Measurements from ENCODE around the gene FAM120A. TPM values are rescaled to one million over a fixed set of nuclear protein-coding genes. Genes with fewer than 3 reads are reported as not detected.

FAM120A gene
- total RNA-seq, 1 donor from 2014 or later, result 107 TPM

DNA sequence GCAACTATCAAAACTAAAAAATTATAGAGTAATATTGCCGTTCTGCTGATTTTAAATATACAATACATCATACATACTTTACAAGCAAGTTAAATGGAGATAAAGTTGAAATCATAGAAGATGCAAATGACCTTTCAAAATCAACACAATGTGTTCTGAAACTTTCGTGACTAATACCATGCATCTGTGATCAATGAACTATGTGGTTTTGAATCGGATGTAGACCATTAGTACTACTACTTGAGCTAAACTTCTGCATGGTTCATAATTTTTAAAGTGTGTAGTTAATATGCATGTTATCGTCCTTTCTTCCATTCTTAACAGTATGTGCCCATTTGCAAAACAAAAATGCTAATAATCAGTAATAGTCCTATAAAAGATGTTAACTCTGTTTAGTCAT is 113.6 kb downstream of the FAM120A start:
- Mint-ChIP-seq H3K4me1 (peaks cover 33% of the 10 kb centered on the region), H3K4me3 (no peak overlapping the region), H3K36me3 (ENCODE audit: low read depth) (peaks cover 46% of the 10 kb centered on the region), H3K27me3 (no peaks in the 10 kb centered on the region), H3K27ac (no peak overlapping the region), H3K9me3 (no peaks in the 10 kb centered on the region)
- CTCF ChIA-PET, result interaction anchor here (2.1 kb wide), 2 partner anchors 13 to 101 kb away, joined by 6 read pairs; no protein-coding TSS in a partner anchor
- intact Hi-C loops (cut with micrococcal nuclease), result loop anchor here (5.0 to 10.0 kb wide), 3 partner anchors 253 to 688 kb away; partner anchors contain the start of genes NINJ1 and ZNF484
- ATAC-seq (ENCODE audit: low read depth) (no peak), DNase-seq (no peak)
- TF ChIP-seq, protein P1, sequence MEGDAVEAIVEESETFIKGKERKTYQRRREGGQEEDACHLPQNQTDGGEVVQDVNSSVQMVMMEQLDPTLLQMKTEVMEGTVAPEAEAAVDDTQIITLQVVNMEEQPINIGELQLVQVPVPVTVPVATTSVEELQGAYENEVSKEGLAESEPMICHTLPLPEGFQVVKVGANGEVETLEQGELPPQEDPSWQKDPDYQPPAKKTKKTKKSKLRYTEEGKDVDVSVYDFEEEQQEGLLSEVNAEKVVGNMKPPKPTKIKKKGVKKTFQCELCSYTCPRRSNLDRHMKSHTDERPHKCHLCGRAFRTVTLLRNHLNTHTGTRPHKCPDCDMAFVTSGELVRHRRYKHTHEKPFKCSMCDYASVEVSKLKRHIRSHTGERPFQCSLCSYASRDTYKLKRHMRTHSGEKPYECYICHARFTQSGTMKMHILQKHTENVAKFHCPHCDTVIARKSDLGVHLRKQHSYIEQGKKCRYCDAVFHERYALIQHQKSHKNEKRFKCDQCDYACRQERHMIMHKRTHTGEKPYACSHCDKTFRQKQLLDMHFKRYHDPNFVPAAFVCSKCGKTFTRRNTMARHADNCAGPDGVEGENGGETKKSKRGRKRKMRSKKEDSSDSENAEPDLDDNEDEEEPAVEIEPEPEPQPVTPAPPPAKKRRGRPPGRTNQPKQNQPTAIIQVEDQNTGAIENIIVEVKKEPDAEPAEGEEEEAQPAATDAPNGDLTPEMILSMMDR (IDR thresholded peaks at IDR 0.05), result no peak
- POLR2A ChIA-PET, result interaction anchor here (3.2 kb wide), 1 partner anchor 113 kb away, joined by 38 read pairs; the partner anchor contains the start of genes FAM120A and FAM120AOS

DNA sequence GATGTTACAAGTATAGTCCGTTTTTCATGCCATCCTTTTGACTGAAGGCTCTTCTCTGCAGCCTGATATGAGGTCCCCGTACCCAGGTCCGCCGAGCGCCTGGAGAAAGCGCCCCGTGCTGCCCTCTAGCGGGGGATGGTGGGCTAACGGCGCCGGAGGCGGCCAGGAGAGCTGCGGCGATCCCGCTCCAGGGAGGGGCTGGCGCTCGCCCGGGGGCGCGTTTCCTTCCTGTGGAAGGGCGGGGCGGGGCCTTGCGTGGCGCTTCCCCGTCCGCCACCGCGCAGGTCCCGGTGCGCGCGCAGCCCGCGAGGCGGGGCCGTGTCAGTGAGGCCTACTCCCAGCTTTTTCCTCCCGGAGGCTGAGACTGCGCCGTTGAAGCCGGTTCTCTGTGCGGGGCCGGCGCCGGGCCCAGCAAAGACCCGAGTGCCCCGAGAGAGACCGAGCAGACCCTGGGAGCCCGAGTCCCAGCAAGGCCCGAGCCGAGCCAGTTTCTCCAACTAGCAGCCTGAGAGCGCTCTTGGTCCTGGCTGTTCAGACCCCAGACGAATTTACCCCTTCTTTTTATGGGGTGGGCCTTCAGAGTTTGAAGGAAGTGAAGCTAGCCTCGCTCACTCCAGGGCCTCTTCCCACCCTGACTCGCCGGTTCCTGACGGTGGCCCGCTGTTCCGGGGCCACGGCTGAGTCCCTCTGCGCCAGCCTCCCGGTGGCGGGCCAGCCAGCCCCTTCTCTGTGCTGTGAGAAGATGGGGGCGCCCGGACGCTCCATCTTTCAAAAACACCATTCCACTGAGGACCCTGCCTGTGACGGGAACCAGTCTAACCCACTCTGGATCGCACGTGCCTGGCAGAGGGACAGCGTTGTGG is 115.2 kb downstream of the FAM120A start:
- H3K9me3 Mint-ChIP-seq, result no peaks in the 10 kb centered on the region
- peaks cover 38% of the 10 kb centered on the region for H3K36me3 Mint-ChIP-seq (ENCODE audit: low read depth)
- peak; percentile 100 for DNase-seq
- CTCF ChIA-PET, result interaction anchor here (0.7 to 2.1 kb wide), 15 partner anchors 8 to 462 kb away, joined by 3 to 12 read pairs (median 5); partner anchors contain the start of genes FAM120AOS and PHF2
- POLR2A ChIA-PET, result interaction anchor here (0.5 to 3.2 kb wide), 22 partner anchors 9 to 1275 kb away, joined by 3 to 38 read pairs (median 4); partner anchors contain the start of genes FAM120A, FAM120AOS, IPPK and NINJ1
- peak overlapping the region; percentile 92 for H3K27ac Mint-ChIP-seq
- intact Hi-C loops (cut with micrococcal nuclease), result loop anchor here (1.0 to 10.0 kb wide), 13 partner anchors 9 to 1750 kb away; partner anchors contain the start of genes BICD2, FAM120AOS, FANCC and NINJ1
- peak; percentile 98 for ATAC-seq (ENCODE audit: low read depth)
- TF ChIP-seq, protein P1 (IDR thresholded peaks at IDR 0.05), result peak; percentile 37
- H3K27me3 Mint-ChIP-seq, result no peaks in the 10 kb centered on the region
- H3K4me1 Mint-ChIP-seq, result peaks cover 33% of the 10 kb centered on the region
- H3K4me3 Mint-ChIP-seq, result peak overlapping the region; percentile 86

DNA sequence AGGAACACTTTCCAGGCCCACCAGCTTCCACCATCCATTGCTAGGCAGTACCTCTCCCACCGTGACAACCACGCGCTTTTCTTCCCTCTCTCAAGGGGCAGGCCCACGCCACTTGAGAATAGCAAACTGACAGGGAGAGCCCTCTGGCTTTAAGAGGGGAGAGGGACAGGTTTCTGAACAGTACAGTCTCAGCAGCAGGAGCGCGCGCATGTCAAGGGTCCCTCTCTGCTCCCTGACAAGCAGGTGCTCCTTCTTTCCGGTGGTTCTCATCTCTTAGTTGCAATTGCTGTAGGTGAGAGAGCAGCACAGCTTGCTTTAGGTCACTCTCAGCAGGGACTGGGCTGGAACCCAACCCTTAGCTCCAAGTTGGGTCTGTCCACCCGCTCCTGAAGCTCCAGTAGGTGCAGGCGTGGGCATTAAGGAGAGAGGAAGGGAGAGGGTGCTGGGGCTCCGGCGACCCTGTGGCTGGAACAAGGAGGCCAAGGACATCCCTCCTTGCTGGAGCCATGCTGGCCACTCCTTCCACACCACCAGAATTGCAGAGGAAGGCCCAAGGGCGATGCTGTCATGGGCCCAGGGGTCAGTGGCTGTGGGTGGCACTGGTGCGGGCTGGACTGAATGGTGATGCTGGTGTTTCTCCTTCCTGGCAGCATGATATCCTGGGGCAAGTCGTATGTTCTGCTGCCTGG is 115.9 kb downstream of the FAM120A start:
- ChIA-PET CTCF (interaction anchor here (2.1 kb wide), 2 partner anchors 11 to 103 kb away, joined by 6 read pairs; no protein-coding TSS in a partner anchor), POLR2A (interaction anchor here (0.7 to 3.2 kb wide), 12 partner anchors 8 to 897 kb away, joined by 3 to 38 read pairs (median 4); partner anchors contain the start of genes FAM120A, FAM120AOS, IPPK and NINJ1)
- no peaks in the 10 kb centered on the region for H3K9me3 Mint-ChIP-seq
- no peaks in the 10 kb centered on the region for H3K27me3 Mint-ChIP-seq
- TF ChIP-seq, protein P1 (IDR thresholded peaks at IDR 0.05), result no peak
- DNase-seq, result no peak
- H3K4me3 Mint-ChIP-seq, result peak overlapping the region; percentile 86
- intact Hi-C loops (cut with micrococcal nuclease), result loop anchor here (2.0 to 10.0 kb wide), 6 partner anchors 63 to 1749 kb away; partner anchors contain the start of genes BICD2, FANCC, NINJ1 and ZNF484
- peak overlapping the region; percentile 92 for H3K27ac Mint-ChIP-seq
- ATAC-seq (ENCODE audit: low read depth), result no peak
- H3K36me3 Mint-ChIP-seq (ENCODE audit: low read depth), result peaks cover 31% of the 10 kb centered on the region
- peaks cover 33% of the 10 kb centered on the region for H3K4me1 Mint-ChIP-seq

DNA sequence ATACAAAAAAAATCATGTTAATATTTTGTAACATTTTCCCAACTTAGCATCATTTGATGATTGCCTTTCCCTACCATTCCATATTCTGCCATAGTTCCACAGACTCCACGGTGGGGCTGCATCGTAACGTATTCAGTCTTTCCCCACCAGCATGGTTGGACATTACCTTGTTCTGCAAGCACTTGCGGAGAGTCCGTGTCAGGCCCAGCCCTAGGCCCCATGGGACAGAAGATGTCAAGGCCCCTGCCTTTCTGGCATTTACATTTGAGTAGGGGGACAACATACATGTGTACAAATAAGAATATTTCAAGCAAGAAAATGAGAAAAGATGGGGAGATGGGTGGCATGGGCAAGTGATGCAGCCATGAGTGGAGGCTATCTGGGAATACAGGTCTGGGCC is 116.7 kb downstream of the FAM120A start:
- intact Hi-C loops (cut with micrococcal nuclease), result loop anchor here (5.0 to 10.0 kb wide), 3 partner anchors 256 to 691 kb away; partner anchors contain the start of genes NINJ1 and ZNF484
- ATAC-seq (ENCODE audit: low read depth) (no peak), DNase-seq (no peak)
- peaks cover 33% of the 10 kb centered on the region for H3K4me1 Mint-ChIP-seq
- peaks cover 24% of the 10 kb centered on the region for H3K36me3 Mint-ChIP-seq (ENCODE audit: low read depth)
- no peaks in the 10 kb centered on the region for H3K9me3 Mint-ChIP-seq
- POLR2A ChIA-PET, result no interaction called here
- TF ChIP-seq, protein P1 (IDR thresholded peaks at IDR 0.05), result no peak
- H3K4me3 Mint-ChIP-seq, result no peak overlapping the region
- CTCF ChIA-PET, result no interaction called here
- H3K27ac Mint-ChIP-seq, result no peak overlapping the region
- no peaks in the 10 kb centered on the region for H3K27me3 Mint-ChIP-seq
